Esophagus (tissue), 2 donors: ENCODE measurements around the gene CLCA4. TPM values are rescaled to one million over a fixed set of nuclear protein-coding genes. Genes with fewer than 3 reads are reported as not detected.
"Not testable (repeated sequence)": the region's sequence is repeated elsewhere in the genome, so short reads cannot be mapped to it uniquely, and the experiment has no call there.

Experiments used
- H3K27ac ChIP-seq, 2 donors: one replicate each; pipeline ENCODE4 v1.5.1; 2013; ENCODE audit warnings: low read depth in 2 of 2, mild to moderate bottlenecking in 2 of 2, inconsistent platforms in 1 of 2, low read length in 1 of 2, moderate library complexity in 1 of 2
- H3K27me3 ChIP-seq, 2 donors: one replicate each; pipeline ENCODE4 v1.6.1; 2013; ENCODE audit warnings: low read length in 2 of 2, control low read depth in 1 of 2, mild to moderate bottlenecking in 1 of 2; ENCODE audit not compliant: insufficient read depth in 2 of 2, control insufficient read depth in 1 of 2
- H3K36me3 ChIP-seq, 2 donors: one replicate each; pipeline ENCODE4 v1.6.1; 2013; ENCODE audit warnings: low read length in 1 of 2; ENCODE audit not compliant: control insufficient read depth in 2 of 2, insufficient read depth in 2 of 2
- H3K4me1 ChIP-seq, 2 donors: one replicate each; pipeline ENCODE4 v1.6.1; 2013; ENCODE audit warnings: low read length in 1 of 2; ENCODE audit not compliant: control insufficient read depth in 2 of 2, insufficient read depth in 2 of 2
- H3K4me3 ChIP-seq, 2 donors: one replicate each; pipeline ENCODE4 v1.5.1; 2013; ENCODE audit warnings: low read length in 2 of 2, mild to moderate bottlenecking in 2 of 2, low read depth in 1 of 2, moderate library complexity in 1 of 2
- H3K9me3 ChIP-seq, 2 donors: one replicate each; pipeline ENCODE4 v1.6.1; 2013; ENCODE audit warnings: mild to moderate bottlenecking in 2 of 2, low read depth in 1 of 2, low read length in 1 of 2, moderate library complexity in 1 of 2; ENCODE audit not compliant: control insufficient read depth in 2 of 2, insufficient read depth in 1 of 2
- WGBS, 2 donors: extraction: QIAGEN DNeasy Blood & Tissue Kit; methylation state at CpG; one replicate each; pipeline ENCODE4 v1.1.7; 2013; 5-methylcytosine and 5-hydroxymethylcytosine counted together
- polyA plus RNA-seq, 2 donors: library from polyadenylated mRNA; stranded (reverse); fragments of 200-250 nt; gene quantifications; one replicate each; pipeline ENCODE4 v1.2.3, GENCODE V29; 2013
- donor health status: healthy with polysubstance abuse.
- donor health status: Bipolar disorder and iron deficiency.

CLCA4 gene
- 100 to 1,000 TPM; 306 to 356 TPM for polyA plus RNA-seq

GRCh38 chr1:86546787-86547221 lies at the start of gene CLCA4:
TSS of gene CLCA4 (plus strand) at chr1:86547078. CDS start at chr1:86547120, 42 bp downstream.
- H3K4me1 ChIP-seq = no peaks in the 10 kb centered on the region
- H3K4me3 ChIP-seq = peak within 1 kb of the TSS in 1 of 2 donors; percentile 52
- peak within 1 kb of the TSS; percentile 55 for H3K27ac ChIP-seq
- WGBS, 2 donors = 22 to 26% methylated on average over 2 of the region's 2 CpGs
- H3K36me3 ChIP-seq = no peaks in the 10 kb centered on the region
- H3K27me3 ChIP-seq = no peaks in the 10 kb centered on the region
- H3K9me3 ChIP-seq = no peaks in the 10 kb centered on the region

- WGBS, 2 donors = 77 to 85% methylated on average over 3 of the region's 3 CpGs
- Histone ChIP-seq H3K36me3 (no peaks in the 10 kb centered on the region), H3K4me3 (no peak overlapping the region)
These were observed 48.6 kb upstream of the CLCA4 start for GRCh38 chr1:86498281-86498680.

GRCh38 chr1:86499987-86500593 lies 46.8 kb upstream of the CLCA4 start:
- H3K27ac ChIP-seq = no peak overlapping the region
- no peaks in the 10 kb centered on the region for H3K27me3 ChIP-seq
- WGBS, 2 donors = 13 to 24% methylated on average over 3 of the region's 3 CpGs
- no peak overlapping the region for H3K4me3 ChIP-seq
- no peaks in the 10 kb centered on the region for H3K9me3 ChIP-seq
- no peaks in the 10 kb centered on the region for H3K36me3 ChIP-seq
- peaks cover 0 to 10% of the 10 kb centered on the region in 2 donors for H3K4me1 ChIP-seq

More at GRCh38 chr1:86498281-86498680, 48.6 kb upstream of the CLCA4 start:
- peaks cover 0 to under 1% of the 10 kb centered on the region in 2 donors for H3K4me1 ChIP-seq
- no peaks in the 10 kb centered on the region for H3K27me3 ChIP-seq
- H3K9me3 ChIP-seq = no peaks in the 10 kb centered on the region
- H3K27ac ChIP-seq = no peak overlapping the region

GRCh38 chr1:86500714-86501113 lies 46.2 kb upstream of the CLCA4 start:
- Histone ChIP-seq H3K27ac (no peak overlapping the region), H3K9me3 (no peaks in the 10 kb centered on the region), H3K4me3 (no peak overlapping the region), H3K27me3 (no peaks in the 10 kb centered on the region), H3K4me1 (peaks cover 0 to 10% of the 10 kb centered on the region in 2 donors), H3K36me3 (no peaks in the 10 kb centered on the region)
- 77 to 85% methylated on average over 2 of the region's 2 CpGs for WGBS, 2 donors

GRCh38 chr1:86502125-86502646 lies 44.7 kb upstream of the CLCA4 start:
- not testable (repeated sequence) for H3K36me3 ChIP-seq, H3K9me3 ChIP-seq, H3K27me3 ChIP-seq
- peaks cover 0 to 11% of the 10 kb centered on the region in 2 donors for H3K4me1 ChIP-seq
- peak overlapping the region in 1 of 2 donors; percentile 39 for H3K4me3 ChIP-seq
- WGBS, 2 donors = 35 to 53% methylated on average over 16 of the region's 16 CpGs
- peak overlapping the region; percentile 10 to 77 for H3K27ac ChIP-seq

GRCh38 chr1:86502721-86503405 lies 44.0 kb upstream of the CLCA4 start:
- 51 to 52% methylated on average over 18 of the region's 18 CpGs for WGBS, 2 donors
- Histone ChIP-seq H3K9me3 (no peaks in the 10 kb centered on the region), H3K36me3 (no peaks in the 10 kb centered on the region), H3K4me3 (peak overlapping the region in 1 of 2 donors; percentile 39), H3K27ac (peak overlapping the region; percentile 82 to 83), H3K4me1 (peaks cover 0 to 11% of the 10 kb centered on the region in 2 donors), H3K27me3 (no peaks in the 10 kb centered on the region)

- Histone ChIP-seq H3K27me3 (no peaks in the 10 kb centered on the region), H3K27ac (peak overlapping the region; percentile 82 to 83), H3K36me3 (no peaks in the 10 kb centered on the region), H3K9me3 (no peaks in the 10 kb centered on the region), H3K4me3 (no peak overlapping the region), H3K4me1 (peaks cover 0 to 11% of the 10 kb centered on the region in 2 donors)
- 33 to 37% methylated on average over 18 of the region's 18 CpGs for WGBS, 2 donors
These were observed 43.3 kb upstream of the CLCA4 start for GRCh38 chr1:86503406-86504136.

GRCh38 chr1:86504137-86504479 lies 42.8 kb upstream of the CLCA4 start:
- Histone ChIP-seq H3K4me1 (peaks cover 0 to 11% of the 10 kb centered on the region in 2 donors), H3K9me3 (no peaks in the 10 kb centered on the region), H3K4me3 (no peak overlapping the region), H3K36me3 (no peaks in the 10 kb centered on the region), H3K27ac (peak overlapping the region; percentile 82 to 83), H3K27me3 (no peaks in the 10 kb centered on the region)
- 38 to 52% methylated on average over 9 of the region's 9 CpGs for WGBS, 2 donors

GRCh38 chr1:86504895-86505563 lies 41.8 kb upstream of the CLCA4 start:
- peak overlapping the region; percentile 81 to 88 for H3K27ac ChIP-seq
- no peak overlapping the region for H3K4me3 ChIP-seq
- WGBS, 2 donors = 44 to 54% methylated on average over 9 of the region's 9 CpGs
- H3K27me3 ChIP-seq = no peaks in the 10 kb centered on the region
- H3K36me3 ChIP-seq = no peaks in the 10 kb centered on the region
- no peaks in the 10 kb centered on the region for H3K9me3 ChIP-seq
- peaks cover 0 to 11% of the 10 kb centered on the region in 2 donors for H3K4me1 ChIP-seq
